Muscle of back (tissue), 11 donors: ENCODE results near the gene PHC3. TPM values are rescaled to one million over a fixed set of nuclear protein-coding genes. Genes with fewer than 3 reads are reported as not detected.
"Not testable (repeated sequence)": the region's sequence is repeated elsewhere in the genome, so short reads cannot be mapped to it uniquely, and the experiment has no call there.

Experiments
- DNase-seq, 3 donors: peaks; one replicate each; pipeline versions ENCODE4 v3.0.0 to v3.0.0-alpha.2; 2013
- polyA plus RNA-seq, 10 donors: library from polyadenylated mRNA; unstranded; fragments of 120-200 nt; gene quantifications; one replicate each; pipeline ENCODE4 v1.2.1, GENCODE V29; 2013; ENCODE audit not compliant: insufficient read length in 10 of 10

PHC3 gene
- polyA plus RNA-seq, 10 donors, result 12.3 to 24.1 (median 18.1) TPM

- no peak for DNase-seq
These were observed 52.5 kb downstream of the PHC3 start for GRCh38 chr3:170128977-170129431.

- DNase-seq, result peak in 2 of 3 donors; percentile 1 to 7
These were observed 53.1 kb downstream of the PHC3 start for GRCh38 chr3:170128259-170128976.

GRCh38 chr3:170117134-170117533, 64.4 kb downstream of the PHC3 start:
- no peak for DNase-seq

GRCh38 chr3:170114165-170114564, 67.4 kb downstream of the PHC3 start:
- DNase-seq, result not testable (repeated sequence)

GRCh38 chr3:170111147-170111771, 70.3 kb downstream of the PHC3 start:
- DNase-seq, result no peak

GRCh38 chr3:170109579-170110293, 71.8 kb downstream of the PHC3 start:
- no peak for DNase-seq

GRCh38 chr3:170108955-170109354, 72.6 kb downstream of the PHC3 start:
- no peak for DNase-seq

- no peak for DNase-seq
These were observed 73.6 kb downstream of the PHC3 start for GRCh38 chr3:170107941-170108340.

GRCh38 chr3:170102431-170102830, 79.1 kb downstream of the PHC3 start:
- no peak for DNase-seq

GRCh38 chr3:170100944-170101343, 80.6 kb downstream of the PHC3 start:
- no peak for DNase-seq

GRCh38 chr3:170098753-170099152, 82.8 kb downstream of the PHC3 start:
- DNase-seq, result no peak

- DNase-seq, result no peak
These were observed 85.2 kb downstream of the PHC3 start for GRCh38 chr3:170096342-170096741.

- no peak for DNase-seq
These were observed 85.8 kb downstream of the PHC3 start for GRCh38 chr3:170095771-170096170.

- DNase-seq, result no peak
These were observed 88.6 kb downstream of the PHC3 start for GRCh38 chr3:170092907-170093306.

GRCh38 chr3:170090601-170090981, 90.9 kb downstream of the PHC3 start:
- no peak for DNase-seq

GRCh38 chr3:170089862-170090600, 91.5 kb downstream of the PHC3 start:
- DNase-seq, result no peak

GRCh38 chr3:170085396-170085795, 96.1 kb downstream of the PHC3 start:
- DNase-seq, result no peak

- DNase-seq, result no peak
These were observed 98.2 kb downstream of the PHC3 start for GRCh38 chr3:170083343-170083742.

GRCh38 chr3:170081079-170081741, 100.3 kb downstream of the PHC3 start:
- peak in 2 of 3 donors; percentile 7 to 11 for DNase-seq

GRCh38 chr3:170080605-170081004, 100.9 kb downstream of the PHC3 start:
- no peak for DNase-seq

GRCh38 chr3:170079536-170080165, 101.9 kb downstream of the PHC3 start:
- DNase-seq, result peak in 1 of 3 donors; percentile 4
